GM12873 (cell line): ENCODE results near the gene FRAS1.

Source experiments
- TF ChIP-seq, protein P1 (sequence below): IDR thresholded peaks from 2 replicates; pipeline ENCODE4 v1.5.1; 2012; ENCODE audit warnings: low read depth, mild to moderate bottlenecking, moderate library complexity, low read length, control low read depth; ENCODE audit not compliant: insufficient read depth; ENCODE audit errors: missing control alignments

FRAS1 gene

GRCh38 chr4:78059938-78060337 is 2.8 kb downstream of the FRAS1 start:
- TF ChIP-seq, protein P1, sequence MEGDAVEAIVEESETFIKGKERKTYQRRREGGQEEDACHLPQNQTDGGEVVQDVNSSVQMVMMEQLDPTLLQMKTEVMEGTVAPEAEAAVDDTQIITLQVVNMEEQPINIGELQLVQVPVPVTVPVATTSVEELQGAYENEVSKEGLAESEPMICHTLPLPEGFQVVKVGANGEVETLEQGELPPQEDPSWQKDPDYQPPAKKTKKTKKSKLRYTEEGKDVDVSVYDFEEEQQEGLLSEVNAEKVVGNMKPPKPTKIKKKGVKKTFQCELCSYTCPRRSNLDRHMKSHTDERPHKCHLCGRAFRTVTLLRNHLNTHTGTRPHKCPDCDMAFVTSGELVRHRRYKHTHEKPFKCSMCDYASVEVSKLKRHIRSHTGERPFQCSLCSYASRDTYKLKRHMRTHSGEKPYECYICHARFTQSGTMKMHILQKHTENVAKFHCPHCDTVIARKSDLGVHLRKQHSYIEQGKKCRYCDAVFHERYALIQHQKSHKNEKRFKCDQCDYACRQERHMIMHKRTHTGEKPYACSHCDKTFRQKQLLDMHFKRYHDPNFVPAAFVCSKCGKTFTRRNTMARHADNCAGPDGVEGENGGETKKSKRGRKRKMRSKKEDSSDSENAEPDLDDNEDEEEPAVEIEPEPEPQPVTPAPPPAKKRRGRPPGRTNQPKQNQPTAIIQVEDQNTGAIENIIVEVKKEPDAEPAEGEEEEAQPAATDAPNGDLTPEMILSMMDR, result no peak

DNA sequence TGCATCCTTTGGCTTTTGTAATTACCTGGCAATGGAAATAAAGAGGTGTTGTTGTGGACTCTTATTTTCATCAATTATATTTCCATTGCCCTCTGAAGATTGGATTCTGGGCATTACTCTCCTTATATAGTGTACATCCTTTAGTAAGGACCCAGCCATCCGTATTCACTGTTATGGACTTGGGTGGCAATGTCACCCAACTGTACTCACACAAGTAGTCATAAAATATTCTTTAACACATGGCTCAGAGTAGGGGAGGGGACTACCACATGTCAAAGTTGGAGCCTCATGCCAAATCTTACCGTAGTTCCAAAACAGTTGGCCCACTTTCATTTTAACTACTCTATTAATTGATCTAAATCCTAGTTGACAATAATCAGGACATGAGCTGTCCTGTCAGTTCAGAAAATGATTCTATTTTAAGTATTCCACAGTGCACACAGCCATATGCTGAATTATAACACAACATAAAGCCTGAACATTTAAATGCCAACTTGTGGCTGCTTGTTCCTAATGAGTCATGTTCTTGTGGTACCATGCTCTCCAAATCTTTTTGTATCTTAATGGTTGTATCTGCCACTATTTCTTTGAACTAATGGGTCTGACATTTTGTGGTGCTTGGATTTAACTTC is 4.9 kb downstream of the FRAS1 start:
- TF ChIP-seq, protein P1, result no peak

- TF ChIP-seq, protein P1, result no peak
These were observed 8.5 kb downstream of the FRAS1 start for GRCh38 chr4:78065508-78066192.

- TF ChIP-seq, protein P1, result no peak
These were observed 11.4 kb downstream of the FRAS1 start for GRCh38 chr4:78068481-78068880.

GRCh38 chr4:78069319-78069718 is 12.2 kb downstream of the FRAS1 start:
- TF ChIP-seq, protein P1, result no peak

GRCh38 chr4:78069859-78070258 is 12.7 kb downstream of the FRAS1 start:
- TF ChIP-seq, protein P1, result no peak

DNA sequence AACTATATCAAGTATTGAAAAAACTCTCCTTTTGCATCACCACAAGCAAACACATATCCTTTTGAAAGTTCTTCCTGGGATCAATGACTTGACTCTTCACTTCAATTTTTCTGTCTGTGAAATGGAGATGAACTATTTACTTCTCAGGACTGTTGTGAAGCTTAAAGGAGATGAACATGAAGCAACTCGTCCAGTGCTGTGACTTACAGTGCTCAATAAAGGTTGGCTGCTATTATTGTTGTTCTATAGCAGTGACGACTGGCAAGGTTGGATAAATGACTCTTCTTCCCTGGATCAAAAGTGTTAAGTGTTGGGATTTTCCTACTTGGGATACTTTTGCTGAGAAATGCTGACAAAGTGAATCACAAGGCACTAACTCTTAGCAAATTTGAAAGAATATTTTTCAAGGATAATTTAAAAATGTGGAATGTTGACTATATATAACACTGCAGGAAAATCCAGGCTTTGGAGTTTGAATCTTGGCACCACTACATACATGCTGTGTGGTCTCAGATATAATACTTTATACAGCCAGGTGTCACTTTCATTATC is 13.7 kb downstream of the FRAS1 start:
- TF ChIP-seq, protein P1, result no peak
